Coronary artery (tissue), 2 donors: ENCODE measurements around the gene G3BP1.
"Not testable (repeated sequence)": the region's sequence is repeated elsewhere in the genome, so short reads cannot be mapped to it uniquely, and the experiment has no call there.

Experiments
- DNase-seq: peaks from one replicate; pipeline ENCODE4 v3.0.0-alpha.2; 2017; ENCODE audit warnings: low spot score
- H3K27ac ChIP-seq, 2 donors: fragments of 200-600 bp; sonication (generic); one replicate each; pipeline ENCODE4 v1.5.1; 2016 to 2019
- H3K4me3 ChIP-seq: fragments of 200-600 bp; sonication (generic); 2 replicates; pipeline ENCODE4 v1.5.1; 2016; ENCODE audit warnings: mild to moderate bottlenecking, moderate library complexity
- TF ChIP-seq, protein P1 (sequence below): fragments of 200-600 bp; sonication (generic); IDR thresholded peaks from one replicate; pipeline ENCODE4 v1.5.1; 2019; ENCODE audit warnings: antibody characterized with exemption

G3BP1 gene

DNA sequence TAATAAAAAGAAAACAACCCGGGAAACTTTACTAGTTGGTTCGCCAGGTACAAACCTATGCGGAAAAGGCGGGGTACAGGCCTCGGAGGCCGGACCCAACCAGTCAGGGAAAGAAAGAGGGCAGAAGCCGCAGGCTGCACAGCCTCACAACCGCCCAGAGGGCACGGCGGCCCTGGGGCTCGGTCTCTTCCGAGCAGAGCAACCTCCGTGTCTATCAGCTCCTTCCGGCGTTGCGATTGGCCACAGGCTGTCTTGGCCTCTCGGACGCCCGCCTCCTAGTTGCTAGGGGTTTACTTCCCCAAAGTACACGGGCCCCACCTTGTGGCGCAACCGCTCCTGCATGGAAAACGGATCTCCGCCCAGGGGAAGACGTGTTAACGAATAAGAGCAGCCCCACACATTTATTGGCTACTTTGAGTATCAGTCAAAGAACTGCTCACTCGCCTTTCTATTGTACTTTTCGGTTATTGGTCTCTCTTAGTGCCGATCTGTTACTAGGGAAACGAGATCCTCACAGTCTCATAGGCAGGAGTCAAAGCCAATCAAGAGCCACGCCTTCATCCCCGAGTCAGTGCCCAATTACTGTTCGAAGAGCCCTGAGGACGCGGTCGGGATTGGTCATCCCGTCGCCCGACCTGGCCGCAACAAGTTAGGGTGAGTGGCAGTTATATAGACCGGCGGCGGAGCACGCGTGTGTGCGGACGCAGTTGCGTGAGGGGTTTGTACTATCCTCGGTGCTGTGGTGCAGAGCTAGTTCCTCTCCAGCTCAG is at the start of gene G3BP1:
Gene G3BP1 (plus strand): TSS at position 696 of the 770 bp plus-strand sequence. CDS start 14,667 bp downstream, outside the sequence.
- peak; percentile 100 for DNase-seq
- Histone ChIP-seq H3K27ac (peak within 1 kb of the TSS; percentile 96 to 97), H3K4me3 (peak within 1 kb of the TSS; percentile 91)
- TF ChIP-seq, protein P1, sequence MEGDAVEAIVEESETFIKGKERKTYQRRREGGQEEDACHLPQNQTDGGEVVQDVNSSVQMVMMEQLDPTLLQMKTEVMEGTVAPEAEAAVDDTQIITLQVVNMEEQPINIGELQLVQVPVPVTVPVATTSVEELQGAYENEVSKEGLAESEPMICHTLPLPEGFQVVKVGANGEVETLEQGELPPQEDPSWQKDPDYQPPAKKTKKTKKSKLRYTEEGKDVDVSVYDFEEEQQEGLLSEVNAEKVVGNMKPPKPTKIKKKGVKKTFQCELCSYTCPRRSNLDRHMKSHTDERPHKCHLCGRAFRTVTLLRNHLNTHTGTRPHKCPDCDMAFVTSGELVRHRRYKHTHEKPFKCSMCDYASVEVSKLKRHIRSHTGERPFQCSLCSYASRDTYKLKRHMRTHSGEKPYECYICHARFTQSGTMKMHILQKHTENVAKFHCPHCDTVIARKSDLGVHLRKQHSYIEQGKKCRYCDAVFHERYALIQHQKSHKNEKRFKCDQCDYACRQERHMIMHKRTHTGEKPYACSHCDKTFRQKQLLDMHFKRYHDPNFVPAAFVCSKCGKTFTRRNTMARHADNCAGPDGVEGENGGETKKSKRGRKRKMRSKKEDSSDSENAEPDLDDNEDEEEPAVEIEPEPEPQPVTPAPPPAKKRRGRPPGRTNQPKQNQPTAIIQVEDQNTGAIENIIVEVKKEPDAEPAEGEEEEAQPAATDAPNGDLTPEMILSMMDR: peak; percentile 37

DNA sequence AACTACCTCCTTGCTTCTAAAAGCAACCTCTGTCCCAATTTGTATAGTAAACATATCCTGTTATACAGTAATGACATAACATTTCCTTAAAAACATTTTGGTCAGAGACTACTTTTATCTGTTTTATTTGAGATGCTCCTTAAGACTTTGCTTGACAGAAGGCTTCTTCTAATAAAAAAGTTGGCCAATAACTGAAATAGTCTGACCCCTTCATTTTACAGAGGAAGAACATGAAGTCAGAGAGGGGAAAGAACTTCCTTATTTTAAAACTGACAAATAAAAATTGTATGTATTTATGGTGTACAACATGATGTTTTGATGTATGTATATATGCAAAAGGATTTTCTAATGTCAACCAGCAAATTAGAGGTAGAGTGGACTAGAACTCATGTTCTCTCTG is 49.2 kb upstream of the G3BP1 start:
- Histone ChIP-seq H3K4me3 (no peak overlapping the region), H3K27ac (no peak overlapping the region)
- DNase-seq: no peak
- TF ChIP-seq, protein P1: no peak

DNA sequence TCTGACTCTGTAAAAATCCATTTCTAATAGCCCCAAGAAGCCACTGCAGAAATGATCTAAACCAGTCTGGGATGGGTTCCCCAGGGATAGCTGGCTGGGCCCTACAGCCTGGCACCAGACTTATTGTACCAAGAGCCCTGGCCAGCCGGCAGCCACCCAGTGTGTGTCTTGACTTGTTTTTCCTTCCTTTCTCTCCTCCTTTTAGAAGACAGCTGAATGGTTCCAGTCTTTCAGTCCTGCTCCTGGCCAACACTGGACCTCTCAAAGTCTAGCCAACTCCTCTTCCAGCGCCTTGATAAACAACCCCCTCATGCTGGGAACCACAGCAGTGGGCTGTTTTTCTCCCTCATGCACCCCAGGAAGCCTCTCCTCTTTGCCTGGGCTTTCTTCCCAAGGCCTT is 47.4 kb upstream of the G3BP1 start:
- TF ChIP-seq, protein P1: no peak
- no peak overlapping the region for H3K4me3 ChIP-seq
- DNase-seq: no peak
- H3K27ac ChIP-seq: peak overlapping the region; percentile 8 to 35

DNA sequence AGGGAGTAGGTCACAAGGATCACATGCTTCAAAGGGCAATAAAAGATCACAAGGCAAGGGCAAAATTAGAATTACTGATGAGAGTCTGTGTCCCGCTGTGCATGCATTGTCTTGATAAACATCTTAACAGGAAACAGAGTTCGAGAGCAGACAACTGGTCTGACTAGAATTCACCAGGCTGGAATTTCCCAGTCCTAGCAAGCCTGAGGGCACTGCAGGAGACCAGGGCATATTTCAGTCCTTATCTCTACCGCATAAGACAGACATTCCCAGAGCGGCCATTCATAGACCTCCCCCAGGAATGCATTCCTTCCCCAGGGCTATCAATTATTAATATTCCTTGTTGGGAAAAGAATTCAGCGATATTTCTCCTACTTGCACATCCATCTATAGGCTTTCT is 42.2 kb upstream of the G3BP1 start:
- DNase-seq, H3K4me3 ChIP-seq, H3K27ac ChIP-seq: not testable (repeated sequence)

DNA sequence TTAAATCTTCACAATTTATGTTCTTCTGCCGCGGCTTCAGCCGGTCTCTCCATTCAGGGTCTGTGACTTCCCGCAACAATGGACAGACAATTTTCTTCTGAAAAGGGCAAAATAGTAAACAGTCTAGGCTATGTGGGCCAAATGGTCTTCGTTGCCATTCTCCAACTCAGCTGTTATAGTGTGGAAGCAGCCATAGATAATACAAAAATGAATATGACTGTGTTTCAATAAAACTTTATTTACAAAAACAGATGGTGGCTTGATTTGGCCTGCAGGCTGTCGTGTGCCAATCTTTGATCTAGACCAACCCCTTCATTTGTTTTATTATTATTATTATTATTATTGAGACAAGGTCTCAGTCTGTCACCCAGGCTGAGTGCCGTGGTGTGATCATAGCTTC is 41.4 kb upstream of the G3BP1 start:
- Histone ChIP-seq H3K27ac (no peak overlapping the region), H3K4me3 (no peak overlapping the region)
- TF ChIP-seq, protein P1: no peak
- no peak for DNase-seq

DNA sequence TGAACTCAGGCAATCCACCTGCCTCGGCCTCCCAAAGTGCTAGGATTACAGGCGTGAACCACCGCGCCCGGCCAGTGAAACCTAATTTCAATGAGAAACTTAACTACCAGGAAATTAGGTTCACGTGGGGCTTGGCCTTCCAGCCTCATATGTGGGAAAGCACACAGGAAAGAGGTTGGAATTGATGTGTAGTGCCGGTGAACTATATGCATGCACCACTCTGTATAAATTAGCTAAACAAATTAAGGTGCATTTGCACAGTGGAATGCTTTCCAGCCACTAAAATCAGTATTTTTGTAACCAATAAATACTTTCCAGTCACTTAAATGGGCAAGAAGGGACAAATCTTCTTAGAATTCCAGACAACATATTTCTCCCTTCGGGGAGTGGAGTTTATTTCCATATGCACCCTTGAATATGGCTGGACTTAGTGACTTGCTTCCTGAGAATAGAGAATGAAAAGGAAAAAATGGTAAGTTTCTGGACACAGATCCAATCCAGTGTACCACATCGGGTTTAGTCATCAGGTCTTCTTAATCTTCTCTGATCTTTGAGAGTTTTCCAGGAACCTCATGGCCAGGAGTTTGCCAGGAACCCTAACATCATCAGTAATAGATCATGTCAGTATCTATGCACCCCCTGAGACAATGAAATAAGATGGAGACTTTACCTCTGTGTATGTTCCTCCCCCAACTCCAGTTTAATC is 38.2 kb upstream of the G3BP1 start:
- Histone ChIP-seq H3K27ac (no peak overlapping the region), H3K4me3 (no peak overlapping the region)
- DNase-seq: no peak
- TF ChIP-seq, protein P1: no peak

DNA sequence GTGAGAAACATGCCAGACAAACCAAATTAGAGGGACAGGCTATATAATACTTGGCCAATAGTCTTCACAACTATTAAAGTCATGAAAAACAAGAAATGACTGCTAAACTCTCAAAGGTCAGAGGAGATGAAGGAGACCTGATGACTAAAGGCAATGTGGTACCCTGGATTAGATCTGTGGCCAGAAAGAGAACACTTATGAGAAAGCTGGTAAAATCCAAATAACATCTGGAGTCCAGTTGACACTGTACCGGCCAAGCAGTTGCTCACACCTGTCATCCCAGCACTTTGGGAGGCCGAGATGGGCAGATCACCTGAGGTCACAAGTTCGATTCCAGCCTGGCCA is 37.7 kb upstream of the G3BP1 start:
- DNase-seq: no peak
- Histone ChIP-seq H3K4me3 (no peak overlapping the region), H3K27ac (no peak overlapping the region)
- TF ChIP-seq, protein P1: no peak
